ENCODE data around the gene P2RX2.

GRCh38 chr12:132577191-132577920 lies 41.2 kb upstream of the P2RX2 start:
- no peak for TF ChIP-seq EP300 (IDR thresholded peaks at IDR 0.05)
- TF ChIP-seq CTCF (IDR thresholded peaks at IDR 0.05) = no peak
- TF ChIP-seq POLR2A (IDR thresholded peaks at IDR 0.05) = no peak
